Measurements from ENCODE around the gene APOB.

The APOB gene

DNA sequence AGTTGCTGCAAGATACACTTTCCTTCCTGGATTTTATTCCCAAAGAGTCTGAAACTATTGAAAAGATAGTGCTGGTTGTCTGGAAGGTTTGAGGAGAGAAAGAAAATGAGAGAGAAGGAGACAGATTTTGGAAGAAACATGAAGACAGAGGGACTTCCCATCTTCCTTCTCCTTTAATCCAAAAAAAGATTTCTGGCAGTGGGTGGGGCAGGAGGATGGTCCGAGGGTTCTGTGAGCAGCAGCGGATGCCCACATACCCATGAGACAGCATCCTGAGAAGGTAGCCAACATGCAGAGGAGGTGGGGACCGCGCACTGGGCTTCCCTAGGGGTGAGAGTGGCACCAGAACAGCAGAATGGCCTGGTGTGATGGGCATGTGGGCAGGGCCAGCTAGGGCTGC, 84.6 kb downstream of the APOB start:
- Histone ChIP-seq H3K27ac (no peak overlapping the region), H4K20me1 (no peaks in the 10 kb centered on the region), H3K9ac (no peak overlapping the region), H3K4me3 (no peak overlapping the region), H3K9me3 (replicated peaks in 1 of 11) (0 out of 22 replicates have a peak, but pooled peaks cover 0 to 5% (median 0%) of the 10 kb centered on the region in 11 experiments), H3K27me3 (no peaks in the 10 kb centered on the region), H3K4me2 (peak overlapping the region in 1 of 11 experiments; percentile 55; a peak in 2 of 22 replicates), H3K36me3 (no peaks in the 10 kb centered on the region), H3K4me1 (peaks cover 11 to 27% (median 13%) of the 10 kb centered on the region in 10 experiments)
- TF ChIP-seq Cebpa-rat (IDR thresholded peaks at IDR 0.05) = no peak

DNA sequence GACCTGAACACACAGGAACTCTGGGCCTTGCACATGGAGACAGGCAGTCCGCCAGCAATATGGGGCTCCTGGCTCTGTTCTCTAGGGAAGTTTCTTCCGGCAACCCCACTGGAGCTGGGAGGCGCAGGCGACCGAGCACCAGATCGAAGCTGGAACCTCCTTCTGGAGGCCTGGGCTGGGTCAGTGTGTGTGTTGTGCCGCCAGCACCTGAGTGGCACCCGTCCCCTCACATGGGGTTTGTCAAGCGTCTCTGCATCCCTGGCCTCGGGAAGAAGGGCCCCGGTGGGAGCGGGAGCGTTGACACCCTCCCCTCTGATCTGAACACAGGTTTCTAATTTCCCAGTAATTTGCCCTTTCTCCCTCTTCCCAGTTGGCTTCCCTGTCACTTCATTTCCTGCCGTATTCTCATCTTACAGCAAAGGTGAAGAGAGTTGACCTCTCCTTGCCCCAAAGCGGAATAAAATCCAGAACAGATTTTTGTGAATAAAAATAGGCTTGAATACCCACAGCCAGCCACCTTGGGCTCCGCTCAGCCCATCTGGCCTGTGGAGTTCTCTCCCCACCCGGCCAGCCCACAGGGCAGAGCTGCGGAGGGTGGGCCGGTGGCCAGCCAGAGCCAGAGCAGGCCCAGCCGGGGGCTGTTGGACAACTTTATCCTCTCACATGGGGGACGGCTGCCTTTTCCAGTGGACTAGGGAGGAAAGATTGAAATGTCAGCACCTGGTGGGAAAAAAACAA, 85.9 kb downstream of the APOB start:
- no peak overlapping the region for H3K27ac ChIP-seq
- H3K4me1 ChIP-seq = peaks cover 0 to 15% (median under 1%) of the 10 kb centered on the region in 10 experiments; a peak in 10 of 20 replicates
- H3K36me3 ChIP-seq = no peaks in the 10 kb centered on the region
- no peak for TF ChIP-seq Cebpa-rat (IDR thresholded peaks at IDR 0.05)
- H3K9ac ChIP-seq = no peak overlapping the region
- no peak overlapping the region for H3K4me3 ChIP-seq
- H3K27me3 ChIP-seq = no peaks in the 10 kb centered on the region
- H3K4me2 ChIP-seq = no peak overlapping the region
- H4K20me1 ChIP-seq = no peaks in the 10 kb centered on the region
- H3K9me3 ChIP-seq (replicated peaks in 1 of 11) = 0 out of 22 replicates have a peak, but pooled peaks cover 0 to 5% (median 0%) of the 10 kb centered on the region in 11 experiments

- Histone ChIP-seq H3K4me1 (peaks cover 0 to 11% (median 0%) of the 10 kb centered on the region in 10 experiments; a peak in 7 of 20 replicates), H3K36me3 (no peaks in the 10 kb centered on the region), H3K9ac (no peak overlapping the region), H3K27me3 (no peaks in the 10 kb centered on the region), H3K27ac (no peak overlapping the region), H3K4me2 (no peak overlapping the region), H3K9me3 (replicated peaks in 1 of 11) (no peaks in the 10 kb centered on the region), H4K20me1 (no peaks in the 10 kb centered on the region), H3K4me3 (no peak overlapping the region)
- TF ChIP-seq Cebpa-rat (IDR thresholded peaks at IDR 0.05) = no peak
Measured at GRCh38 chr2:20955277-20956026, 88.4 kb downstream of the APOB start.

DNA sequence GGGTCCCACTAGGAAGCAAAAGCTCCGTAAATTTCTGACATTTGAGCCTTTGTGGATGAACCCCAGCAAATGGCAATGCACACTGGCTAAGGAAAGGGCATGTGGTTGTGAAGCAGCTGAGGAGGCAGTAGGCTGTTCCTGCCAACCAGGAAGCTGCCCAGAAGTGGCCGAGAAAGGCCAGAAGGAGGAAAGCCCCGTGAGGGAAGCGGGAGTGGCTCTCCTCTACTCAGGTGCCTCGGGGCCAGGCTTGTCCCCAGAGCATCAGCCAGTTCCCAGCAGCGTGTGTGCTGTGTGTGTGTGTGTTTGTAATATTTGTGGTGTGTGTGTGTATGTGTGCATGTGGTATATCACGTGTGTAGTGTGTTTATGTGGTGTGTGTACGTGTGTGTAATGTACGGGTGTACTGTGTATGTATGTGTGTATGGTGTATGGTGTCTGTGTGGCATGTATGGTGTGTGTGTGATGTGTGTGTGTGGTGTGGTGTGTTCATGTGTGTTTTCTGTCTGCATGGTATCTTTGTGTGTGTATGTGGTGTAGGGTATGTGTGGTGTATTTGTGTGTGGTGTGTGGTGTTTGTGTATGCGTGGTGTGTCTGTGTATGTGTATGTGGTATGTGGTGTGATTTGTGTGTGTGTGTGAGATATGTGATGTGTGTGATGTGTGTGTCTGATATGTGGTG, 90.6 kb downstream of the APOB start:
- H3K4me1 ChIP-seq = no peaks in the 10 kb centered on the region
- H3K27me3 ChIP-seq = no peaks in the 10 kb centered on the region

More for the DNA sequence above, 90.6 kb downstream of the APOB start:
- no peak for TF ChIP-seq Cebpa-rat (IDR thresholded peaks at IDR 0.05)
- Histone ChIP-seq H3K4me2 (no peak overlapping the region), H4K20me1 (no peaks in the 10 kb centered on the region), H3K9ac (no peak overlapping the region), H3K27ac (no peak overlapping the region), H3K9me3 (replicated peaks in 1 of 11) (no peaks in the 10 kb centered on the region), H3K36me3 (no peaks in the 10 kb centered on the region), H3K4me3 (no peak overlapping the region)

All from BLaER1 treated with 17β-estradiol and CSF1 and Interleukin-3, amounts not matched to agents 10 nM and 100 nM (cell line).